ENCODE results near the gene STARD10. TPM values are rescaled to one million over a fixed set of nuclear protein-coding genes. Genes with fewer than 3 reads are reported as not detected.

STARD10 gene
- total RNA-seq, 1 donor from 2014 or later: 38.4 TPM

DNA sequence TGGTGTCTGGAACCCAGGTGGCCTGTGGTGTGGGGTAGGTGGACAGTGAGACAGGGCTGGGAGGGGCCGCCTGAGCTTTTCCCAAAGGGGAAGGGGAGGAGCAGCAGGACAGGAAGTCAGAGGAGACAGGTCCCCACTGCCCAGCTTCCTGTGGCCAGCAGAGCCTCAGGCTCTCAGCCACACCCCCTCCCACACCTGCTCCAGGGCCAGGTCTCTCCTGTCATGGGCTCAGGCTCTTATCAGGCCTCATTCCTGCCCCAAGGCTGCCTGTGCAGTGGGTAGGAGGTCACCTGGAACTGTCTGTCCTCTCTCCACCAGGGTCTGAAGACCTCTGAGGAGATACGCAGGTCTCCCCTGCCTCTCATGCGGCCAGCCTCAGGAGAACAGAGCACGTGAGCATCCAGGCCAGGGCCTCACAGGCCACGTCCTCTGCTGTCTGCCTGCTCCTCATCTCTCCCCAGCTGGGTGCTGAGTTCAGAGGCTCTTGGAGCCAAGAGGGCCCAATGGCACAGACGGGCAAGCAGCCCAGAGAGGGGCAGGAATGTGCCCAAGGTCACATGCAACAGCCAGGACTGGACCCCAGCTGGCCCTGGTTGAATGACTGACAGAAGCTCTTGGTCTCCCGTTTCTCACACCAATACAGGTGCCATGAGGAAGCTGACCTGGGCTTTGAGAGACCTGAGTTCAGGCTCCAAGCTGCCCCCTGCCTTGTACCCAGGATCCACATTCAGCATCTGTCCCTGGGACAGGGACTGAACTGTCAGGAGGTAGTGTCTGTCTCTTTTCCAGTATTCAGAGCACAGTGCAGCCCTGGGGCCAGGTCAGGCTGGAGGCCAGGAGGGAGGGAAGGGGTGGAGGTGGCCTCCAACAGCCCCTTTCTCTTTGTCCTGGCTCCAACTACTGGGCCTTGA lies 16.7 kb downstream of the STARD10 start:
- Histone ChIP-seq H2AFZ (ENCODE audit: low read depth, low read length) (no peak overlapping the region), H3K4me3 (ENCODE audit: insufficient read depth, low read depth, low read length) (no peak overlapping the region), H3K36me3 (ENCODE audit: insufficient read depth, low read length) (no peaks in the 10 kb centered on the region), H3K9ac (ENCODE audit: low read length) (no peak overlapping the region), H3K4me1 (ENCODE audit: insufficient read depth, low read length) (peaks cover 18% of the 10 kb centered on the region), H4K20me1 (ENCODE audit: insufficient read depth, low read length) (peaks cover 8% of the 10 kb centered on the region), H3K27ac (ENCODE audit: low read depth, low read length) (no peak overlapping the region), H3K79me2 (ENCODE audit: insufficient read depth, low read length) (no peaks in the 10 kb centered on the region), H3K27me3 (ENCODE audit: insufficient read depth, low read length) (no peaks in the 10 kb centered on the region), H3K4me2 (ENCODE audit: low read length) (no peak overlapping the region), H3K9me3 (ENCODE audit: insufficient read depth, low read depth, low read length) (no peaks in the 10 kb centered on the region)
- Mint-ChIP-seq H3K27ac (ENCODE audit: unreplicated experiment) (no peak overlapping the region), H3K9me3 (ENCODE audit: unreplicated experiment) (no peaks in the 10 kb centered on the region), H3K36me3 (ENCODE audit: low read depth, unreplicated experiment) (peaks cover 8% of the 10 kb centered on the region), H3K4me3 (ENCODE audit: unreplicated experiment) (no peak overlapping the region), H3K27me3 (ENCODE audit: low read depth, unreplicated experiment) (peaks cover 7% of the 10 kb centered on the region), H3K4me1 (ENCODE audit: low read depth, unreplicated experiment) (peaks cover 22% of the 10 kb centered on the region)
- FAIRE-seq: no peak
- TF ChIP-seq, protein P1, sequence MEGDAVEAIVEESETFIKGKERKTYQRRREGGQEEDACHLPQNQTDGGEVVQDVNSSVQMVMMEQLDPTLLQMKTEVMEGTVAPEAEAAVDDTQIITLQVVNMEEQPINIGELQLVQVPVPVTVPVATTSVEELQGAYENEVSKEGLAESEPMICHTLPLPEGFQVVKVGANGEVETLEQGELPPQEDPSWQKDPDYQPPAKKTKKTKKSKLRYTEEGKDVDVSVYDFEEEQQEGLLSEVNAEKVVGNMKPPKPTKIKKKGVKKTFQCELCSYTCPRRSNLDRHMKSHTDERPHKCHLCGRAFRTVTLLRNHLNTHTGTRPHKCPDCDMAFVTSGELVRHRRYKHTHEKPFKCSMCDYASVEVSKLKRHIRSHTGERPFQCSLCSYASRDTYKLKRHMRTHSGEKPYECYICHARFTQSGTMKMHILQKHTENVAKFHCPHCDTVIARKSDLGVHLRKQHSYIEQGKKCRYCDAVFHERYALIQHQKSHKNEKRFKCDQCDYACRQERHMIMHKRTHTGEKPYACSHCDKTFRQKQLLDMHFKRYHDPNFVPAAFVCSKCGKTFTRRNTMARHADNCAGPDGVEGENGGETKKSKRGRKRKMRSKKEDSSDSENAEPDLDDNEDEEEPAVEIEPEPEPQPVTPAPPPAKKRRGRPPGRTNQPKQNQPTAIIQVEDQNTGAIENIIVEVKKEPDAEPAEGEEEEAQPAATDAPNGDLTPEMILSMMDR (IDR thresholded peaks at IDR 0.05; ENCODE audit: insufficient read depth, low read depth, low read length): no peak
- TF ChIP-seq EZH2 (IDR thresholded peaks at IDR 0.05; ENCODE audit: insufficient read depth, low read length): no peak
- DNase-seq (ENCODE audit: low read depth): no peak

DNA sequence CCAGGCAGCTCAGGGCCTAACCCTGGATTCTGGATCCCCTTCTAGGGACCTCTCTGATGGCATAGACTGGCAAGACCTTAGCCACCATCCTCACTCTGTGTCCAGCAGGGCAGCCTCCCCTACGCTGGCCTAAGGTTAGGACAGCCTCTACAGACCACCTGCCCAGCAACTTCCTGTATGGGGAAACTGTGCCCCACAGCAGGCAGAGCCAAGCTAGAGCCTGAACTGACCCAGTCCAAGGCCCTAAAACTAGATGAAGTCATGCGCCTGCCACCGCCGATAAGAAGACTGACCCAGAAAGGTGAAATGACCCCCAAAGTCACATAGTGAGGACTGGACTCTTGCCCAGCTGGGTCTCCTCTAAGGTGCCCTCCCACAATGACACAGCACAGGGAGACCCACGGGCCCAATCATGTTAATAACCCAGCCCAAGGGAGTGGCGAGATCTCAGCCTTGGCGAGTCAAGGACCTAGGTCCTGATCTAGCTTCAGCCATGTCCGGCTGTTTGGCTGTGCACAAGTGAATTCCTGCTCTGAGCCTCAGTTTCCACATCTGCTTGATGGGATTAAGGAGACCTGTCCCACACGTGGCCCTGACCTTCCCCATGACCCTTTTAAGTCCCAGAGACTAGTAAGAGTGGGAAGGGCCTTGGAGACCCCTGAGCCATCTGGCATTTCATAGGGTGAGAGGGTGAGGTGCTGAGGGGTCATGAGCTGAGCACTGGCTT lies 17.6 kb downstream of the STARD10 start:
- H3K79me2 ChIP-seq (ENCODE audit: insufficient read depth, low read length): no peaks in the 10 kb centered on the region
- no peaks in the 10 kb centered on the region for H3K36me3 ChIP-seq (ENCODE audit: insufficient read depth, low read length)
- DNase-seq (ENCODE audit: low read depth) (no peak), FAIRE-seq (no peak)
- H3K27ac Mint-ChIP-seq (ENCODE audit: unreplicated experiment): no peak overlapping the region
- H4K20me1 ChIP-seq (ENCODE audit: insufficient read depth, low read length): peaks cover 8% of the 10 kb centered on the region
- H3K36me3 Mint-ChIP-seq (ENCODE audit: low read depth, unreplicated experiment): peaks cover 8% of the 10 kb centered on the region
- H3K27me3 Mint-ChIP-seq (ENCODE audit: low read depth, unreplicated experiment): peaks cover 7% of the 10 kb centered on the region
- no peak overlapping the region for H3K27ac ChIP-seq (ENCODE audit: low read depth, low read length)
- TF ChIP-seq EZH2 (IDR thresholded peaks at IDR 0.05; ENCODE audit: insufficient read depth, low read length): no peak
- TF ChIP-seq, protein P1 (IDR thresholded peaks at IDR 0.05; ENCODE audit: insufficient read depth, low read depth, low read length): no peak
- H3K4me1 Mint-ChIP-seq (ENCODE audit: low read depth, unreplicated experiment): peaks cover 25% of the 10 kb centered on the region
- no peaks in the 10 kb centered on the region for H3K9me3 Mint-ChIP-seq (ENCODE audit: unreplicated experiment)
- no peak overlapping the region for H3K4me2 ChIP-seq (ENCODE audit: low read length)
- no peak overlapping the region for H3K4me3 ChIP-seq (ENCODE audit: insufficient read depth, low read depth, low read length)
- H2AFZ ChIP-seq (ENCODE audit: low read depth, low read length): no peak overlapping the region
- peaks cover 26% of the 10 kb centered on the region for H3K4me1 ChIP-seq (ENCODE audit: insufficient read depth, low read length)
- H3K4me3 Mint-ChIP-seq (ENCODE audit: unreplicated experiment): no peak overlapping the region
- H3K9ac ChIP-seq (ENCODE audit: low read length): no peak overlapping the region
- no peaks in the 10 kb centered on the region for H3K9me3 ChIP-seq (ENCODE audit: insufficient read depth, low read depth, low read length)
- H3K27me3 ChIP-seq (ENCODE audit: insufficient read depth, low read length): no peaks in the 10 kb centered on the region

Data from astrocyte (in vitro differentiated cells and primary cell).